DOHH2 (cell line): ENCODE results near the gene RHBDD3.

Source experiments
- H3F3A ChIP-seq: fragments of 200-600 bp; sonication (generic), shearing (Covaris generic); 2 replicates; pipeline ENCODE4 v1.6.0; 2016; ENCODE audit warnings: antibody characterized with exemption, mild to moderate bottlenecking; ENCODE audit not compliant: control insufficient read depth, insufficient read depth
- H3K27ac ChIP-seq: fragments of 200-600 bp; sonication (generic); 2 replicates; pipeline ENCODE4 v1.5.1; 2014; ENCODE audit warnings: low read depth, mild to moderate bottlenecking, low read length, moderate library complexity
- H3K27me3 ChIP-seq: fragments of 200-600 bp; sonication (generic); 2 replicates; pipeline ENCODE4 v1.6.1; 2014; ENCODE audit warnings: mild to moderate bottlenecking, low read length, mixed read lengths; ENCODE audit not compliant: control insufficient read depth
- H3K36me3 ChIP-seq: fragments of 200-600 bp; sonication (generic); 2 replicates; pipeline ENCODE4 v1.6.1; 2014; ENCODE audit warnings: mild to moderate bottlenecking, low read length, moderate library complexity, mixed read lengths; ENCODE audit not compliant: control insufficient read depth
- H3K4me1 ChIP-seq: fragments of 200-600 bp; sonication (generic); 2 replicates; pipeline ENCODE4 v1.6.1; 2014; ENCODE audit warnings: mild to moderate bottlenecking, low read length, mixed read lengths; ENCODE audit not compliant: control insufficient read depth
- H3K4me2 ChIP-seq: fragments of 200-600 bp; sonication (generic); 2 replicates; pipeline ENCODE4 v1.6.0; 2014; ENCODE audit warnings: mild to moderate bottlenecking, low read length, moderate library complexity
- H3K4me3 ChIP-seq: fragments of 200-600 bp; sonication (generic); 2 replicates; pipeline ENCODE4 v1.5.1; 2014; ENCODE audit warnings: mild to moderate bottlenecking, low read length, mixed read lengths
- H3K79me2 ChIP-seq: fragments of 200-600 bp; sonication (generic); 2 replicates; pipeline ENCODE4 v1.6.1; 2014; ENCODE audit warnings: mild to moderate bottlenecking, low read length, mixed read lengths; ENCODE audit not compliant: control insufficient read depth
- H3K9me2 ChIP-seq: fragments of 200-600 bp; sonication (generic); replicated peaks from 2 replicates; pipeline ENCODE4 v1.6.1; 2014; ENCODE audit warnings: mild to moderate bottlenecking, low read length, mixed read lengths; ENCODE audit not compliant: control insufficient read depth
- H3K9me3 ChIP-seq: fragments of 200-600 bp; sonication (generic); 2 replicates; pipeline ENCODE4 v1.6.1; 2014; ENCODE audit warnings: antibody characterized with exemption, low read length, mixed read lengths; ENCODE audit not compliant: control insufficient read depth, insufficient read depth
- H4K20me1 ChIP-seq: fragments of 200-600 bp; sonication (generic); 2 replicates; pipeline ENCODE4 v1.6.0; 2014; ENCODE audit warnings: low read depth, mild to moderate bottlenecking, antibody characterized with exemption, low read length, moderate library complexity; ENCODE audit not compliant: control insufficient read depth, insufficient read depth
- CTCF ChIP-seq: fragments of 200-600 bp; sonication (generic); IDR thresholded peaks from one replicate; pipeline ENCODE4 v1.5.1; 2014; ENCODE audit warnings: antibody characterized with exemption, mild to moderate bottlenecking, low read depth, low read length; ENCODE audit not compliant: poor library complexity, severe bottlenecking
- EZH2phosphoT487 ChIP-seq: fragments of 200-600 bp; sonication (generic); IDR thresholded peaks from 2 replicates; pipeline ENCODE4 v1.6.1; 2017; ENCODE audit warnings: borderline replicate concordance, mild to moderate bottlenecking, antibody characterized with exemption, low read length, moderate library complexity, mixed read lengths

RHBDD3 gene

GRCh38 chr22:29312218-29313125, 44.7 kb upstream of the RHBDD3 start:
- Histone ChIP-seq H3K27me3 (peaks cover 16% of the 10 kb centered on the region), H3K9me3 (no peaks in the 10 kb centered on the region), H3K4me1 (0 out of 2 replicates have a peak, but pooled peaks cover 2% of the 10 kb centered on the region), H4K20me1 (peaks cover 3% of the 10 kb centered on the region; the same call in 1 of the 2 replicates), H3K9me2 (no peaks in the 10 kb centered on the region), H3F3A (0 out of 2 replicates have a peak, but pooled peaks cover 4% of the 10 kb centered on the region), H3K36me3 (no peaks in the 10 kb centered on the region), H3K27ac (no peak overlapping the region), H3K4me3 (no peak overlapping the region), H3K79me2 (no peaks in the 10 kb centered on the region), H3K4me2 (no peak overlapping the region)
- TF ChIP-seq EZH2phosphoT487: no peak
- TF ChIP-seq CTCF: no peak

GRCh38 chr22:29311464-29312217, 43.9 kb upstream of the RHBDD3 start:
- Histone ChIP-seq H3K4me1 (peaks cover 4% of the 10 kb centered on the region), H3K27ac (no peak overlapping the region), H3K9me2 (no peaks in the 10 kb centered on the region), H3F3A (0 out of 2 replicates have a peak, but pooled peaks cover 4% of the 10 kb centered on the region), H4K20me1 (peaks cover 3% of the 10 kb centered on the region; the same call in 1 of the 2 replicates), H3K79me2 (no peaks in the 10 kb centered on the region), H3K4me2 (no peak overlapping the region), H3K36me3 (no peaks in the 10 kb centered on the region), H3K27me3 (peaks cover 17% of the 10 kb centered on the region), H3K4me3 (no peak overlapping the region), H3K9me3 (no peaks in the 10 kb centered on the region)
- TF ChIP-seq CTCF (no peak), EZH2phosphoT487 (no peak)

GRCh38 chr22:29310863-29311339, 43.1 kb upstream of the RHBDD3 start:
- no peaks in the 10 kb centered on the region for H3K9me3 ChIP-seq
- no peak overlapping the region for H3K27ac ChIP-seq
- no peak overlapping the region for H3K4me3 ChIP-seq
- H3K9me2 ChIP-seq: no peaks in the 10 kb centered on the region
- H3K79me2 ChIP-seq: no peaks in the 10 kb centered on the region
- H3K4me1 ChIP-seq: peaks cover 12% of the 10 kb centered on the region
- H3K27me3 ChIP-seq: peaks cover 19% of the 10 kb centered on the region
- H4K20me1 ChIP-seq: peaks cover 3% of the 10 kb centered on the region; the same call in 1 of the 2 replicates
- TF ChIP-seq CTCF: no peak
- no peak for TF ChIP-seq EZH2phosphoT487
- no peak overlapping the region for H3K4me2 ChIP-seq
- H3F3A ChIP-seq: 0 out of 2 replicates have a peak, but pooled peaks cover 4% of the 10 kb centered on the region
- no peaks in the 10 kb centered on the region for H3K36me3 ChIP-seq
